Jurkat, Clone E6-1 (cell line): ENCODE data around the gene ATG4B.

Experiments used
- DNase-seq: peaks from one replicate; pipeline ENCODE4 v3.0.0-alpha.2; 2011; ENCODE audit warnings: low read depth, low spot score
- H3K4me3 ChIP-seq: 2 replicates; pipeline ENCODE4 v1.5.1; 2011; ENCODE audit warnings: mild to moderate bottlenecking, low read length, control low read depth, moderate library complexity

ATG4B gene

GRCh38 chr2:241636182-241637017 is 1.1 kb upstream of the ATG4B start:
- H3K4me3 ChIP-seq, result peak overlapping the region; percentile 82

GRCh38 chr2:241637795-241638660 is 535 bp downstream of the ATG4B start:
- DNase-seq, result no peak
- peak overlapping the region; percentile 82 for H3K4me3 ChIP-seq

More at GRCh38 chr2:241636182-241637017, 1.1 kb upstream of the ATG4B start:
- DNase-seq, result no peak

- DNase-seq, result no peak
- H3K4me3 ChIP-seq, result peak overlapping the region; percentile 82
These were observed 1.4 kb downstream of the ATG4B start for GRCh38 chr2:241638940-241639339.

- no peak overlapping the region for H3K4me3 ChIP-seq
- no peak for DNase-seq
These were observed 1.9 kb downstream of the ATG4B start for GRCh38 chr2:241639385-241639784.

GRCh38 chr2:241640165-241640795 is 2.8 kb downstream of the ATG4B start:
- H3K4me3 ChIP-seq, result no peak overlapping the region
- DNase-seq, result no peak

GRCh38 chr2:241641631-241642030 is 4.1 kb downstream of the ATG4B start:
- H3K4me3 ChIP-seq, result no peak overlapping the region
- DNase-seq, result no peak

- DNase-seq, result no peak
- H3K4me3 ChIP-seq, result no peak overlapping the region
These were observed 7.8 kb downstream of the ATG4B start for GRCh38 chr2:241645056-241645914.

- no peak for DNase-seq
- no peak overlapping the region for H3K4me3 ChIP-seq
These were observed 8.6 kb downstream of the ATG4B start for GRCh38 chr2:241645915-241646645.

- no peak overlapping the region for H3K4me3 ChIP-seq
These were observed 11.0 kb downstream of the ATG4B start for GRCh38 chr2:241648453-241648852.

GRCh38 chr2:241649404-241649803 is 11.9 kb downstream of the ATG4B start:
- no peak for DNase-seq

More at GRCh38 chr2:241648453-241648852, 11.0 kb downstream of the ATG4B start:
- no peak for DNase-seq

GRCh38 chr2:241649927-241650326 is 12.4 kb downstream of the ATG4B start:
- no peak overlapping the region for H3K4me3 ChIP-seq
- no peak for DNase-seq

More at GRCh38 chr2:241649404-241649803, 11.9 kb downstream of the ATG4B start:
- no peak overlapping the region for H3K4me3 ChIP-seq

GRCh38 chr2:241652142-241652541 is 14.6 kb downstream of the ATG4B start:
- no peak for DNase-seq
- H3K4me3 ChIP-seq, result no peak overlapping the region

GRCh38 chr2:241652722-241653121 is 15.2 kb downstream of the ATG4B start:
- no peak for DNase-seq
- no peak overlapping the region for H3K4me3 ChIP-seq

- H3K4me3 ChIP-seq, result no peak overlapping the region
- no peak for DNase-seq
These were observed 15.8 kb downstream of the ATG4B start for GRCh38 chr2:241653210-241653750.

GRCh38 chr2:241654551-241654950 is 17.1 kb downstream of the ATG4B start:
- H3K4me3 ChIP-seq, result no peak overlapping the region
- DNase-seq, result no peak

GRCh38 chr2:241655516-241656189 is 18.2 kb downstream of the ATG4B start:
- no peak for DNase-seq
- no peak overlapping the region for H3K4me3 ChIP-seq

GRCh38 chr2:241656190-241656741 is 18.8 kb downstream of the ATG4B start:
- DNase-seq, result no peak
- no peak overlapping the region for H3K4me3 ChIP-seq
